ENCODE measurements around the gene ARHGAP4. TPM values are rescaled to one million over a fixed set of nuclear protein-coding genes. Genes with fewer than 3 reads are reported as not detected.

The ARHGAP4 gene
- total RNA-seq, 1 donor from 2014 or later = 16.4 TPM

DNA sequence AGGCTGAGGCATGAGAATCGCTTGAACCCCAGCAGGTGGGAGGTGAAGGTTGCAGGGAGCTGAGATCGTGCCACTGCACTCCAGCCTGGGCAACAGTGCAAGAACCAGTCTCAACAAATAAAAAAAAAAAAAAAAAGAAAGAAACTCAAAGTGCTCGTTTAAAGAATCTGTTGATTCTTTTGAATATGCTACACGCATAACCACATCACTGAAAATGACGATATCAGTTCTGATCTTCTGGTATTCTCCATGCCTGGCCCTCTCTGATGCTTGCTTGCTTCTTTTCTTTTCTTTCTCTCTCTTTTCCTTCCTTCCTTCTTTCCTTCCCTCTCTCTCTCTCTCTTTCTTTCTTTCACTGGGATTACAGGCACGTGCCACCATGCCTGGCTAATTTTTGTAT lies 14.3 kb downstream of the ARHGAP4 start:
- no peaks in the 10 kb centered on the region for H3K4me1 Mint-ChIP-seq (ENCODE audit: low read depth)
- peaks cover 3% of the 10 kb centered on the region for H3K9me3 Mint-ChIP-seq (ENCODE audit: low read depth)
- peak overlapping the region; percentile 16 for H3K27ac Mint-ChIP-seq

DNA sequence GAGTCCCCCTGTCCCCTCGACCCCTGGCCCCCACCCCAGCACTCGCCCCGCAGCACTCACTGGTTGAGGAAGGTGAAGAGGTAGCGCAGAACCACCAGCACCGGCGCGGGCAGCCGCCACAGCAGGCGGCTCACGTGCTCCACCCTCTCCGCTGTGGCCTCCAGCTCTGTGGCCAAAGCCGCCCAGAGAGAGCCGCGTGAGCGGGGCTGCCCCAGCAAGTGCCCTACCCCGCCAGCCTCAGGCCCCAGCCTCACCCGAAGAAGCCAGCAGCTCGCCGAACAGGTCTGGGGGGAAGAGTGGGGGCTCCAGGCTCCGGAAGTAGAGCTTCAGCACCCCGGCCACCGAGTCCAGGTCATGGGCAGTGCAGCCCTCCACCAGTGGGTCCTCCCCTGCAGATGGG lies 15.6 kb downstream of the ARHGAP4 start:
- no peak for DNase-seq (ENCODE audit: low spot score, unreplicated experiment)
- Mint-ChIP-seq H3K9me3 (ENCODE audit: low read depth) (peaks cover 3% of the 10 kb centered on the region), H3K36me3 (ENCODE audit: insufficient read depth) (no peaks in the 10 kb centered on the region), H3K27me3 (no peaks in the 10 kb centered on the region), H3K4me1 (ENCODE audit: low read depth) (no peaks in the 10 kb centered on the region), H3K4me3 (ENCODE audit: low read depth) (no peak overlapping the region), H3K27ac (no peak overlapping the region)
- TF ChIP-seq, protein P1, sequence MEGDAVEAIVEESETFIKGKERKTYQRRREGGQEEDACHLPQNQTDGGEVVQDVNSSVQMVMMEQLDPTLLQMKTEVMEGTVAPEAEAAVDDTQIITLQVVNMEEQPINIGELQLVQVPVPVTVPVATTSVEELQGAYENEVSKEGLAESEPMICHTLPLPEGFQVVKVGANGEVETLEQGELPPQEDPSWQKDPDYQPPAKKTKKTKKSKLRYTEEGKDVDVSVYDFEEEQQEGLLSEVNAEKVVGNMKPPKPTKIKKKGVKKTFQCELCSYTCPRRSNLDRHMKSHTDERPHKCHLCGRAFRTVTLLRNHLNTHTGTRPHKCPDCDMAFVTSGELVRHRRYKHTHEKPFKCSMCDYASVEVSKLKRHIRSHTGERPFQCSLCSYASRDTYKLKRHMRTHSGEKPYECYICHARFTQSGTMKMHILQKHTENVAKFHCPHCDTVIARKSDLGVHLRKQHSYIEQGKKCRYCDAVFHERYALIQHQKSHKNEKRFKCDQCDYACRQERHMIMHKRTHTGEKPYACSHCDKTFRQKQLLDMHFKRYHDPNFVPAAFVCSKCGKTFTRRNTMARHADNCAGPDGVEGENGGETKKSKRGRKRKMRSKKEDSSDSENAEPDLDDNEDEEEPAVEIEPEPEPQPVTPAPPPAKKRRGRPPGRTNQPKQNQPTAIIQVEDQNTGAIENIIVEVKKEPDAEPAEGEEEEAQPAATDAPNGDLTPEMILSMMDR (IDR thresholded peaks at IDR 0.05; ENCODE audit: unreplicated experiment) = no peak

More for the DNA sequence above, 14.3 kb downstream of the ARHGAP4 start:
- TF ChIP-seq, protein P1 (IDR thresholded peaks at IDR 0.05; ENCODE audit: unreplicated experiment) = no peak
- H3K27me3 Mint-ChIP-seq = no peaks in the 10 kb centered on the region
- no peak overlapping the region for H3K4me3 Mint-ChIP-seq (ENCODE audit: low read depth)
- no peak for DNase-seq (ENCODE audit: low spot score, unreplicated experiment)
- no peaks in the 10 kb centered on the region for H3K36me3 Mint-ChIP-seq (ENCODE audit: insufficient read depth)

DNA sequence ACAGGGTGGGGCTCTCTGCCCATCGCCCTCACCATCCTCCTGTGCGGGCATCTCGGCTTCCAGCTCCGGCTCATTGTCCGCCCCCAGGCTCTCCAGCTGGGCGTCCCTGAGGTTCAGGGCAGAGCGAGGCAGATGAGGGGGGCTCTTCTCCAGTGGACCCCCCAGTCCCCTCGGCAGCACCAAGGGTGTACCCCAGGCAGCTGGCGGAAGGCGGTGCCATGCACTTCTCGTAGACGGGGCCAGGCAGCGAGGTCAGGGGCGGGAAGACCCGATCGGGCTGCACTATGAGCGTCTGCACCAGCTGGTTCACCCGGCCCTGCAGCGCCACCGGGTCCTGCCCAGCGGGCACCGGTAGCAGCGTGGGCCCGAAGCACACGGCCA lies 16.1 kb downstream of the ARHGAP4 start:
- Mint-ChIP-seq H3K27ac (no peak overlapping the region), H3K4me3 (ENCODE audit: low read depth) (no peak overlapping the region), H3K4me1 (ENCODE audit: low read depth) (no peaks in the 10 kb centered on the region), H3K9me3 (ENCODE audit: low read depth) (peaks cover 3% of the 10 kb centered on the region), H3K27me3 (no peaks in the 10 kb centered on the region), H3K36me3 (ENCODE audit: insufficient read depth) (no peaks in the 10 kb centered on the region)
- TF ChIP-seq, protein P1 (IDR thresholded peaks at IDR 0.05; ENCODE audit: unreplicated experiment) = no peak
- DNase-seq (ENCODE audit: low spot score, unreplicated experiment) = no peak

DNA sequence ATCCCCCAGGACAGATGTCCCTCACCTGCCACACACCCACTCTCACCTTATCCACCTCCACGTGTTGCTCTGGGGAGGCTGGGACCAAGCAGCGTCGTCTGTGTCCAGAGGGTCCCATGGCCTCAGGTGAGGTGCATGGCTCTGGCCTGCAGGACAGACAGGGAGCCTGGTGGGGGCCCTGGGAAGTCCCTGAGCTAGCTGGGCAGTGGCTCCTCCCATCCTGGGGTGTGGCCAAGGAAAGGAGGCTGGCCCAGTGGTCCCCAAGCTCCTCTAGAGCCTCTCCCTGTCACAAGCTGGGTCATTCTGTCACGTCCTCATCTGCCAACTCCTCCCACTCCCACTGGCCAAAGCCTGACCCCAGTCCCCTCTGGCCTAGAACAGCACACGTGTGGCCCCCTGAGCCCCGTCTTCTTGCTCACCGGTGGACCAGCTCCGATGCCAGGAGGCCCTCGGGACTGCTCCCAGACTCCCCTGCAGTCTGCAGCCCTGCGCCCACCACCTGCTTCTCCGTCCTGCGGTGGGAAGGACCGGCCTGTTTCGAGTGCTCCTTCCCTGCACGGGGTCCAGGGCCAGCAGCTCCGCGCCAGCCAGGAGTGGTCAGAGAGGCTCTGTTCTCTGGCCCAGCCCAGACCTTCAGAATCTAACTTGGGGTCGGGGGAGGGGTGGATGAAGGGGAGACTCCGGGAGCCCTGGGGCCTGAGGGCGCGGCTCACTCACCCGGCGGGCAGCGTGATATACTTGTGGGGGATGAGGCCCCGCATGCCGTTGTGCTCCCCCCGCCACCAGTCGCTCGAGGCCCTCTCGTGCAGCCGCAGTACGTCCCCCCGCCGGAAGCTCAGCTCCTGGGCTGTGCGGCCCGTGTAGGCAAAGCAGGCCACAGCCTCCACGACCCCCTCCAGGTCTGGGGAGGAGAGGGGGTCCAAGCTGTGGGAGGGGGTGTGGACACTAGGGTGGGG lies 16.8 kb downstream of the ARHGAP4 start:
- H3K27ac Mint-ChIP-seq = no peak overlapping the region
- H3K4me3 Mint-ChIP-seq (ENCODE audit: low read depth) = no peak overlapping the region
- H3K4me1 Mint-ChIP-seq (ENCODE audit: low read depth) = no peaks in the 10 kb centered on the region
- H3K27me3 Mint-ChIP-seq = no peaks in the 10 kb centered on the region
- peaks cover 3% of the 10 kb centered on the region for H3K9me3 Mint-ChIP-seq (ENCODE audit: low read depth)
- no peaks in the 10 kb centered on the region for H3K36me3 Mint-ChIP-seq (ENCODE audit: insufficient read depth)
- TF ChIP-seq, protein P1 (IDR thresholded peaks at IDR 0.05; ENCODE audit: unreplicated experiment) = no peak
- DNase-seq (ENCODE audit: low spot score, unreplicated experiment) = no peak

DNA sequence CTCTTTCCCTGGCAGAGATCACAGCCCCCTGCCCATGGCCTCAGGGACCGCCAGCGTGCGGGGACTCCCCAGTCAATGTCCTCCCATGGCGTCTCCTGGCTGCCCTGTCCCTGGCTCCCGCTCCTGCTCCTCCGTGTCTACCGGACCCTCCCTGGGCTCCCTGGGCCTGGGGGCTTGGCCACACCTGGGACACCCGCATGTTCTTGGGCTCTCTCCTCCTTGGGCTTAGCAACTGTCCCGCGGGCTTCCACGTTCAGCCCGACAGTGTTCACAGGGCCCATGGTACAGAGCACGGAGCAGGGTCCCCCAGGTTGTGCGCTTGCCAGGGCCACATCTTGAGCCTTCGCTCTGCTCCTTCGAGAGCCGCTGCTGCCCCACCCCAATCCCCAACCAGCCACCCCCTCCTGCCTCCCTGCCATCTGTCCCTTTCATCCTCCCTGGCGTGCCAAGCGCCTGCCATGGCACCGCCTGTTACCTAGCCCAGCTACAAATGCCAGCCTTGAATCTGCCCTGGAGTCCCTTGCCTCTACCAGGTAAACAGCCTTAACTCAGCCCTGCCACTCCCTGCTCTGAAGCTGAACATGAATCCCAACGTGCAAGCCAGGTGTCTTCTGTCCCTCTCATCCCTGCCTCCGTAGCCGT lies 17.7 kb downstream of the ARHGAP4 start:
- Mint-ChIP-seq H3K4me1 (ENCODE audit: low read depth) (no peaks in the 10 kb centered on the region), H3K27me3 (peaks cover under 1% of the 10 kb centered on the region), H3K36me3 (ENCODE audit: insufficient read depth) (no peaks in the 10 kb centered on the region), H3K4me3 (ENCODE audit: low read depth) (no peak overlapping the region), H3K9me3 (ENCODE audit: low read depth) (peaks cover 4% of the 10 kb centered on the region), H3K27ac (no peak overlapping the region)
- TF ChIP-seq, protein P1 (IDR thresholded peaks at IDR 0.05; ENCODE audit: unreplicated experiment) = no peak
- DNase-seq (ENCODE audit: low spot score, unreplicated experiment) = no peak

Measured in progenitor cell of endocrine pancreas (in vitro differentiated cells).